K562 (cell line): ENCODE data around the gene TP73. TPM values are rescaled to one million over a fixed set of nuclear protein-coding genes. Genes with fewer than 3 reads are reported as not detected.

Experiments used
- FOXK1 ChIP-seq: sonication (generic); formaldehyde crosslinking; IDR thresholded peaks from 2 replicates; pipeline ENCODE4 v1.8.0; 2022; ENCODE audit warnings: missing genetic modification reagents, mild to moderate bottlenecking, borderline replicate concordance
- HDAC3 ChIP-seq: fragments of 450-650 bp; IDR thresholded peaks from 2 replicates; pipeline ENCODE4 v1.6.1; 2018; ENCODE audit warnings: borderline replicate concordance, mild to moderate bottlenecking, moderate library complexity; ENCODE audit not compliant: partially characterized antibody
- HIVEP1 ChIP-seq: fragments of 250-450 bp; sonication (Bioruptor Pico); IDR thresholded peaks from 2 replicates; pipeline ENCODE4 v1.4.0; 2020; ENCODE audit warnings: mild to moderate bottlenecking
- HNRNPH1 ChIP-seq: fragments of 200-400 bp; formaldehyde crosslinking; optimal IDR thresholded peaks from 2 replicates; pipeline ENCODE3; 2017; ENCODE audit warnings: low read depth, mild to moderate bottlenecking, low read length, moderate library complexity
- HNRNPL ChIP-seq: fragments of 200-400 bp; formaldehyde crosslinking; IDR thresholded peaks from 2 replicates; pipeline ENCODE4 v1.6.1; 2017; ENCODE audit warnings: low read depth, mild to moderate bottlenecking, low read length
- MED1 ChIP-seq: sonication (generic); formaldehyde crosslinking; IDR thresholded peaks from 2 replicates; pipeline ENCODE4 v1.8.1; 2023; ENCODE audit warnings: missing genetic modification reagents, borderline replicate concordance
- POLR2G ChIP-seq: fragments of 200-400 bp; formaldehyde crosslinking; IDR thresholded peaks from 2 replicates; pipeline ENCODE4 v1.6.1; 2017; ENCODE audit warnings: low read depth, mild to moderate bottlenecking, antibody characterized with exemption, low read length, moderate library complexity
- PRPF4 ChIP-seq: fragments of 200-400 bp; formaldehyde crosslinking; IDR thresholded peaks from one replicate; pipeline ENCODE4 v1.6.1; 2017; ENCODE audit warnings: low read length, low read depth, mild to moderate bottlenecking; ENCODE audit not compliant: insufficient read depth, poor library complexity, severe bottlenecking
- RBM22 ChIP-seq: fragments of 200-400 bp; formaldehyde crosslinking; IDR thresholded peaks from 2 replicates; pipeline ENCODE4 v1.6.1; 2018; ENCODE audit warnings: low read length, low read depth; ENCODE audit not compliant: poor library complexity, severe bottlenecking
- SETDB1 ChIP-seq: IDR thresholded peaks from one replicate; pipeline ENCODE4 v1.6.1; 2012; ENCODE audit warnings: low read length, control low read depth, inconsistent platforms
- SMARCA4 ChIP-seq: fragments of 450-650 bp; IDR thresholded peaks from 2 replicates; pipeline ENCODE4 v1.6.1; 2016
- SP1 ChIP-seq: sonication (generic); formaldehyde crosslinking; IDR thresholded peaks from 2 replicates; pipeline ENCODE4 v1.8.1; 2022; ENCODE audit warnings: mild to moderate bottlenecking, missing genetic modification reagents
- TAF1 ChIP-seq: IDR thresholded peaks from 2 replicates; pipeline ENCODE4 v1.6.1; 2011; ENCODE audit warnings: mild to moderate bottlenecking, low read length, moderate library complexity; ENCODE audit not compliant: insufficient read depth, control insufficient read depth, severe bottlenecking; ENCODE audit errors: extremely low read depth
- ZKSCAN1 ChIP-seq: fragments of 150-350 bp; IDR thresholded peaks from 2 replicates; pipeline ENCODE4 v1.6.1; 2016; ENCODE audit warnings: low read depth, low read length
- ZNF197 ChIP-seq: fragments of 200-800 bp; sonication (Bioruptor generic); IDR thresholded peaks from 2 replicates; pipeline ENCODE4 v1.6.1; 2016; ENCODE audit warnings: low read depth, missing genetic modification characterization, missing compliant biosample characterization
- ZNF232 ChIP-seq: sonication (generic); formaldehyde crosslinking; IDR thresholded peaks from 2 replicates; pipeline ENCODE4 v1.8.0; 2022; ENCODE audit warnings: mild to moderate bottlenecking, missing genetic modification reagents
- ZNF512 ChIP-seq: IDR thresholded peaks from 2 replicates; pipeline ENCODE4 v1.6.1; 2016; ENCODE audit warnings: missing genetic modification characterization, missing compliant biosample characterization
- polyA plus RNA-seq, 8 experiments: library from polyadenylated mRNA; depleted of rRNA in 4 of 8; stranded (reverse) in 5 of 8; unstranded in 3 of 8; fragments of >200 nt; fragmentation: Nextera tagmentation in 2 of 8; fragmentation: Illumina TruSeq in 1 of 8; extraction: Ambion mirVana in 2 of 8; extraction: Trizol in 1 of 8; gene quantifications; 2 replicates each; pipeline versions ENCODE4 v1.2.1 to v1.2.3, GENCODE V29; 2011 to 2014; ENCODE audit warnings: inconsistent platforms in 1 of 8, missing spikeins in 1 of 8
- total RNA-seq, 7 experiments: library from RNA; depleted of rRNA in 6 of 7; stranded (reverse); fragments of >200 nt in 6 of 7; fragmentation: Illumina TruSeq in 2 of 7; extraction: Trizol in 2 of 7; gene quantifications; 2 replicates each; pipeline versions ENCODE4 v1.2.1 to v1.2.3, GENCODE V29; 2011 to 2021; ENCODE audit warnings: low replicate concordance in 1 of 7
- TF ChIP-seq, protein P1 (sequence below): sonication (generic); formaldehyde crosslinking; IDR thresholded peaks from 2 replicates; pipeline ENCODE4 v1.8.0; 2023; ENCODE audit warnings: mild to moderate bottlenecking, missing genetic modification reagents
- TF ChIP-seq, protein P2 (sequence below), 2 experiments: fragments of 150-350 bp in 1 of 2; IDR thresholded peaks; 2 replicates each; pipeline ENCODE4 v1.6.1; 2012 to 2016; ENCODE audit warnings: low read depth in 2 of 2, low read length in 2 of 2, mild to moderate bottlenecking in 1 of 2, moderate library complexity in 1 of 2

TP73 gene
- total and polyA plus RNA-seq, 9 of the 15 experiments (the other 6 are each of a cell fraction or from before 2014, with no cell fraction given) = 0.07 to 1.6 (median 0.40) TPM; not detected in 2

DNA sequence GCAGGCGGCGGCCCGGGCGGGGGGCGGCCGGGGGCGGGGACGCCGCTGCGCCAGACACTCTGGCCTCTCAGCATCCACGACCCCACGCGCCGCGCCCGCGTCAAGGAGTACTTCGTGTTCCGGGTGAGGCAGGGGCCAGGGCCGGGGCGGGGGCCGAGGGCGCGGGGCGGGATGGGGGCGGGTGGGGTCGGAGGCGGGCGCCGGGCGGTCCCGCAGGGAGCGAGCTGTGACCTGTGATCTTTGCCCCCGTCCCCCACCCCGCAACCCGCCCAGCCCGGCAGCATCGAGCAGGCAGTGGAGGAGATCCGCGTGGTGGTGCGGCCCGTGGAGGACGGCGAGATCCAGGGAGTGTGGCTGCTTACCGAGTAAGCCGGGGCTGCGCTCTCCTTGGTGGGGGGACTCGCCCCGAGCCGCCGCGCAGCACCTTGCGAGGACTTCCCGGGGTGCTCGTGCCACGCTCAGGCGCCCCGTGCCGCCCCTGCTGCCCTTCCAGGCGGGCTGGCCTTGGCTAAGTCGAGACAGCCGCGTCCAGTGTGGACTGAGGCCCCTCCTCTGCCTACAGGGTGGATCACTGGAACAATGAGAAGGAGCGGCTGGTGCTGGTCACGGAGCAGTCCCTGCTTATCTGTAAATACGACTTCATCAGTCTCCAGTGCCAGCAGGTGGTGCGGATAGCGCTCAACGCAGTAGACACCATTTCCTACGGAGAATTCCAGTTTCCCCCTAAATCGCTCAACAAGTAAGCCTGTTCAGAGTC, 27.0 kb upstream of the TP73 start (continued):
- no peak for TF ChIP-seq PRPF4
- TF ChIP-seq, protein P1, sequence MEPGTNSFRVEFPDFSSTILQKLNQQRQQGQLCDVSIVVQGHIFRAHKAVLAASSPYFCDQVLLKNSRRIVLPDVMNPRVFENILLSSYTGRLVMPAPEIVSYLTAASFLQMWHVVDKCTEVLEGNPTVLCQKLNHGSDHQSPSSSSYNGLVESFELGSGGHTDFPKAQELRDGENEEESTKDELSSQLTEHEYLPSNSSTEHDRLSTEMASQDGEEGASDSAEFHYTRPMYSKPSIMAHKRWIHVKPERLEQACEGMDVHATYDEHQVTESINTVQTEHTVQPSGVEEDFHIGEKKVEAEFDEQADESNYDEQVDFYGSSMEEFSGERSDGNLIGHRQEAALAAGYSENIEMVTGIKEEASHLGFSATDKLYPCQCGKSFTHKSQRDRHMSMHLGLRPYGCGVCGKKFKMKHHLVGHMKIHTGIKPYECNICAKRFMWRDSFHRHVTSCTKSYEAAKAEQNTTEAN (CRISPR knock-in tag) = no peak
- no peak for TF ChIP-seq MED1 (CRISPR knock-in tag)
- no peak; the same call in none of the 2 replicates for TF ChIP-seq POLR2G
- no peak for TF ChIP-seq ZNF512 (tag)
- no peak for TF ChIP-seq HDAC3
- TF ChIP-seq SP1 = 0 out of 2 replicates have a peak, but pooled peaks have one; percentile 30
- TF ChIP-seq, protein P2, sequence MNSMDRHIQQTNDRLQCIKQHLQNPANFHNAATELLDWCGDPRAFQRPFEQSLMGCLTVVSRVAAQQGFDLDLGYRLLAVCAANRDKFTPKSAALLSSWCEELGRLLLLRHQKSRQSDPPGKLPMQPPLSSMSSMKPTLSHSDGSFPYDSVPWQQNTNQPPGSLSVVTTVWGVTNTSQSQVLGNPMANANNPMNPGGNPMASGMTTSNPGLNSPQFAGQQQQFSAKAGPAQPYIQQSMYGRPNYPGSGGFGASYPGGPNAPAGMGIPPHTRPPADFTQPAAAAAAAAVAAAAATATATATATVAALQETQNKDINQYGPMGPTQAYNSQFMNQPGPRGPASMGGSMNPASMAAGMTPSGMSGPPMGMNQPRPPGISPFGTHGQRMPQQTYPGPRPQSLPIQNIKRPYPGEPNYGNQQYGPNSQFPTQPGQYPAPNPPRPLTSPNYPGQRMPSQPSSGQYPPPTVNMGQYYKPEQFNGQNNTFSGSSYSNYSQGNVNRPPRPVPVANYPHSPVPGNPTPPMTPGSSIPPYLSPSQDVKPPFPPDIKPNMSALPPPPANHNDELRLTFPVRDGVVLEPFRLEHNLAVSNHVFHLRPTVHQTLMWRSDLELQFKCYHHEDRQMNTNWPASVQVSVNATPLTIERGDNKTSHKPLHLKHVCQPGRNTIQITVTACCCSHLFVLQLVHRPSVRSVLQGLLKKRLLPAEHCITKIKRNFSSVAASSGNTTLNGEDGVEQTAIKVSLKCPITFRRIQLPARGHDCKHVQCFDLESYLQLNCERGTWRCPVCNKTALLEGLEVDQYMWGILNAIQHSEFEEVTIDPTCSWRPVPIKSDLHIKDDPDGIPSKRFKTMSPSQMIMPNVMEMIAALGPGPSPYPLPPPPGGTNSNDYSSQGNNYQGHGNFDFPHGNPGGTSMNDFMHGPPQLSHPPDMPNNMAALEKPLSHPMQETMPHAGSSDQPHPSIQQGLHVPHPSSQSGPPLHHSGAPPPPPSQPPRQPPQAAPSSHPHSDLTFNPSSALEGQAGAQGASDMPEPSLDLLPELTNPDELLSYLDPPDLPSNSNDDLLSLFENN (IDR thresholded peaks at IDR 0.05; ENCODE audit: low read depth in 2 of 2, low read length in 2 of 2) = no peak
- TF ChIP-seq HIVEP1 (CRISPR knock-in tag) = no peak
- TF ChIP-seq HNRNPL = no peak
- no peak for TF ChIP-seq ZNF197
- no peak for TF ChIP-seq SETDB1
- no peak for TF ChIP-seq FOXK1
- TF ChIP-seq ZKSCAN1 = no peak
- no peak for TF ChIP-seq RBM22
- no peak for TF ChIP-seq ZNF232 (CRISPR knock-in tag)
- peak; percentile 25 for TF ChIP-seq TAF1
- peak; percentile 58; the same call in 1 of the 2 replicates for TF ChIP-seq SMARCA4
- no peak for TF ChIP-seq HNRNPH1
